ENCODE data around the gene CD8A. TPM values are rescaled to one million over a fixed set of nuclear protein-coding genes. Genes with fewer than 3 reads are reported as not detected.

Gene CD8A
- total and polyA plus RNA-seq, 10 of the 15 experiments (the other 5 are each of a cell fraction or from before 2014, with no cell fraction given): 0.15 to 0.43 TPM; not detected in 8

GRCh38 chr2:86822668-86823345 is 32.1 kb upstream of the CD8A start (continued):
- TF ChIP-seq CBX3 (IDR thresholded peaks at IDR 0.05; ENCODE audit: borderline replicate concordance, low read depth) (no peak), ELK1 (IDR thresholded peaks at IDR 0.05; ENCODE audit: low read depth, low read length) (no peak)

- no TSS peak for BruUV-seq (replicated peaks)
- FAIRE-seq: no peak
- Histone ChIP-seq H3K27me3 (replicated peaks in 1 of 2; ENCODE audit: control insufficient read depth in 2 of 2, insufficient read depth in 2 of 2, low read length in 1 of 2) (peaks cover 0 to 3% of the 10 kb centered on the region in 2 experiments; a peak in 3 of 4 replicates), H3K4me1 (ENCODE audit: control insufficient read depth, insufficient read depth, low read length) (no peaks in the 10 kb centered on the region), H3K9ac (ENCODE audit: control insufficient read depth, insufficient read depth, low read length) (no peak overlapping the region), H3K36me3 (ENCODE audit: control insufficient read depth in 2 of 2, insufficient read depth in 2 of 2, low read length in 1 of 2) (no peaks in the 10 kb centered on the region), H4K20me1 (ENCODE audit: control insufficient read depth, insufficient read depth) (no peaks in the 10 kb centered on the region), H3K4me3 (no peak overlapping the region), H3K4me2 (ENCODE audit: control insufficient read depth, insufficient read depth) (no peak overlapping the region), H3K27ac (ENCODE audit: control insufficient read depth, insufficient read depth) (no peak overlapping the region), H3K79me2 (ENCODE audit: control insufficient read depth, insufficient read depth, low read length) (no peaks in the 10 kb centered on the region), H3K9me3 (replicated peaks; ENCODE audit: control insufficient read depth, insufficient read depth, low read length) (no peaks in the 10 kb centered on the region; the same call in 2 of the 3 replicates), H2AFZ (ENCODE audit: control insufficient read depth, low read depth, low read length) (no peak overlapping the region)
- SMC1A ChIA-PET (ENCODE audit: uncharacterized antibody, unreplicated experiment): no interaction called here
- RAD21 ChIA-PET (ENCODE audit: unreplicated experiment): no interaction called here
- POLR2A ChIA-PET: no interaction called here
- no peak for DNase-seq (ENCODE audit: low read depth, low spot score)
- intact Hi-C loops (cut with micrococcal nuclease; ENCODE audit: unreplicated experiment) (no loop called here), in situ Hi-C loops (cut with MboI) (loop anchor here (25.0 kb wide), 1 partner anchor 390 kb away; no protein-coding TSS in a partner anchor)
- CTCF ChIA-PET: no interaction called here
- 47% methylated on average over 6 of the region's 6 CpGs for WGBS (ENCODE audit: insufficient coverage, insufficient replicate concordance, low lambda C conversion rate, missing lambda C conversion rate)
- no peak for ATAC-seq
- no peak for TF ChIP-seq PAX5 (IDR thresholded peaks at IDR 0.05; ENCODE audit: borderline replicate concordance, low read depth, low read length)
- no peak for TF ChIP-seq RBBP5 (conservative IDR thresholded peaks at IDR 0.05)
- TF ChIP-seq SPI1 (IDR thresholded peaks at IDR 0.05; ENCODE audit: borderline replicate concordance, insufficient read depth, low read depth, low read length): no peak
- TF ChIP-seq, protein P1, sequence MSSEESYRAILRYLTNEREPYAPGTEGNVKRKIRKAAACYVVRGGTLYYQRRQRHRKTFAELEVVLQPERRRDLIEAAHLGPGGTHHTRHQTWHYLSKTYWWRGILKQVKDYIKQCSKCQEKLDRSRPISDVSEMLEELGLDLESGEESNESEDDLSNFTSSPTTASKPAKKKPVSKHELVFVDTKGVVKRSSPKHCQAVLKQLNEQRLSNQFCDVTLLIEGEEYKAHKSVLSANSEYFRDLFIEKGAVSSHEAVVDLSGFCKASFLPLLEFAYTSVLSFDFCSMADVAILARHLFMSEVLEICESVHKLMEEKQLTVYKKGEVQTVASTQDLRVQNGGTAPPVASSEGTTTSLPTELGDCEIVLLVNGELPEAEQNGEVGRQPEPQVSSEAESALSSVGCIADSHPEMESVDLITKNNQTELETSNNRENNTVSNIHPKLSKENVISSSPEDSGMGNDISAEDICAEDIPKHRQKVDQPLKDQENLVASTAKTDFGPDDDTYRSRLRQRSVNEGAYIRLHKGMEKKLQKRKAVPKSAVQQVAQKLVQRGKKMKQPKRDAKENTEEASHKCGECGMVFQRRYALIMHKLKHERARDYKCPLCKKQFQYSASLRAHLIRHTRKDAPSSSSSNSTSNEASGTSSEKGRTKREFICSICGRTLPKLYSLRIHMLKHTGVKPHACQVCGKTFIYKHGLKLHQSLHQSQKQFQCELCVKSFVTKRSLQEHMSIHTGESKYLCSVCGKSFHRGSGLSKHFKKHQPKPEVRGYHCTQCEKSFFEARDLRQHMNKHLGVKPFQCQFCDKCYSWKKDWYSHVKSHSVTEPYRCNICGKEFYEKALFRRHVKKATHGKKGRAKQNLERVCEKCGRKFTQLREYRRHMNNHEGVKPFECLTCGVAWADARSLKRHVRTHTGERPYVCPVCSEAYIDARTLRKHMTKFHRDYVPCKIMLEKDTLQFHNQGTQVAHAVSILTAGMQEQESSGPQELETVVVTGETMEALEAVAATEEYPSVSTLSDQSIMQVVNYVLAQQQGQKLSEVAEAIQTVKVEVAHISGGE (CRISPR knock-in tag; IDR thresholded peaks at IDR 0.05): no peak
- TF ChIP-seq, protein P2, sequence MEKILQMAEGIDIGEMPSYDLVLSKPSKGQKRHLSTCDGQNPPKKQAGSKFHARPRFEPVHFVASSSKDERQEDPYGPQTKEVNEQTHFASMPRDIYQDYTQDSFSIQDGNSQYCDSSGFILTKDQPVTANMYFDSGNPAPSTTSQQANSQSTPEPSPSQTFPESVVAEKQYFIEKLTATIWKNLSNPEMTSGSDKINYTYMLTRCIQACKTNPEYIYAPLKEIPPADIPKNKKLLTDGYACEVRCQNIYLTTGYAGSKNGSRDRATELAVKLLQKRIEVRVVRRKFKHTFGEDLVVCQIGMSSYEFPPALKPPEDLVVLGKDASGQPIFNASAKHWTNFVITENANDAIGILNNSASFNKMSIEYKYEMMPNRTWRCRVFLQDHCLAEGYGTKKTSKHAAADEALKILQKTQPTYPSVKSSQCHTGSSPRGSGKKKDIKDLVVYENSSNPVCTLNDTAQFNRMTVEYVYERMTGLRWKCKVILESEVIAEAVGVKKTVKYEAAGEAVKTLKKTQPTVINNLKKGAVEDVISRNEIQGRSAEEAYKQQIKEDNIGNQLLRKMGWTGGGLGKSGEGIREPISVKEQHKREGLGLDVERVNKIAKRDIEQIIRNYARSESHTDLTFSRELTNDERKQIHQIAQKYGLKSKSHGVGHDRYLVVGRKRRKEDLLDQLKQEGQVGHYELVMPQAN (conservative IDR thresholded peaks at IDR 0.05): no peak
- TF ChIP-seq ATF3 (IDR thresholded peaks at IDR 0.05; ENCODE audit: borderline replicate concordance, extremely low read depth, low read depth, low read length): no peak
- TF ChIP-seq KAT2A (conservative IDR thresholded peaks at IDR 0.05; ENCODE audit: control insufficient read depth, low read depth, low read length): no peak
- TF ChIP-seq BACH1 (IDR thresholded peaks at IDR 0.05; ENCODE audit: borderline replicate concordance): no peak
- no peak for TF ChIP-seq YBX1 (IDR thresholded peaks at IDR 0.05)
- TF ChIP-seq FOXM1 (IDR thresholded peaks at IDR 0.05; ENCODE audit: low read depth, low read length): no peak
These were observed 31.1 kb upstream of the CD8A start for GRCh38 chr2:86821842-86822241.
